ENCODE measurements around the gene SNCB.
"Not testable (repeated sequence)": the region's sequence is repeated elsewhere in the genome, so short reads cannot be mapped to it uniquely, and the experiment has no call there.

The SNCB gene

GRCh38 chr5:176620333-176620981, 9.9 kb downstream of the SNCB start:
- FAIRE-seq = no peak

GRCh38 chr5:176619569-176620332, 10.6 kb downstream of the SNCB start:
- FAIRE-seq = no peak

DNA sequence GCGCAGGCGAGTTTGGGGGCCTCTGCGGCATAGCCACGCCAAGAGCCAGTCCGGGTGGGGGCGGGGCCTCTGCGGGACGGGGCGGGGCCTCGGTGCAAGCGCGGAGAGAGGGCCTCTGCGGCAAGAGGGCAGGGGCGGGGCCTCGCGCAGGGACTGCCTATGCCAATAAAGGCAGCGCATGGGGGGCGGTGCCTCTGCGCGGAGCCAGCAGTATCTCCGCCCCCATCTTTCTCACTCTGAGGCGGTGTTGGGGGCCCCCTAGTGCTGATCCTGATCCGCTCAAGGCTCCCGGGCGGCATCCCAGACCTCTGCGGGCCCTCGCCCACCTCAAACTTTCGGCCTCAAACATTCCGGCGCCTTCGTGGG, 11.1 kb downstream of the SNCB start:
- FAIRE-seq = no peak

DNA sequence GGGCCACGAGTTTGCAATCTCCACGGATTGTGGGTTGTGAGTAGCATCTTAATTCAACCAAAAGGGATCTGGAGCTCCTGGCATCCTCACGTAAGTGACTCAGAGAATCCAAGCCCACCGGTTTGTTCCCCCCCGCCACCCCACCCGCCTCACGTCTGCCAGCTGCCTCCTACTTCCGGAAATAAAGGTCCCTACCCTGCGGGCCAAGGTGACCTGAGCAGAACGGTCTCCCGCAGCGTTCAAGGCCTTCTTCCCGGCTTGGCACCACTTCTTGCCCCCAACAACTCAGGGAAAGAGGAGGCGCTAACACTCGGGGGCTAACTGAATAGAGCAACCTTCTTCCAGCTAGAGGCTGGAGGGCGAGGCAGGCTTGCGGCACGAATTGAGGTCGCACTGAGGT, 11.6 kb downstream of the SNCB start:
- FAIRE-seq = no peak

- FAIRE-seq = no peak
Observed at GRCh38 chr5:176616511-176616910, 13.8 kb downstream of the SNCB start.

GRCh38 chr5:176614805-176615478, 15.4 kb downstream of the SNCB start:
- FAIRE-seq = no peak

GRCh38 chr5:176612855-176613254, 17.5 kb downstream of the SNCB start:
- no peak for FAIRE-seq

- FAIRE-seq = no peak
Observed at GRCh38 chr5:176612008-176612407, 18.3 kb downstream of the SNCB start.

DNA sequence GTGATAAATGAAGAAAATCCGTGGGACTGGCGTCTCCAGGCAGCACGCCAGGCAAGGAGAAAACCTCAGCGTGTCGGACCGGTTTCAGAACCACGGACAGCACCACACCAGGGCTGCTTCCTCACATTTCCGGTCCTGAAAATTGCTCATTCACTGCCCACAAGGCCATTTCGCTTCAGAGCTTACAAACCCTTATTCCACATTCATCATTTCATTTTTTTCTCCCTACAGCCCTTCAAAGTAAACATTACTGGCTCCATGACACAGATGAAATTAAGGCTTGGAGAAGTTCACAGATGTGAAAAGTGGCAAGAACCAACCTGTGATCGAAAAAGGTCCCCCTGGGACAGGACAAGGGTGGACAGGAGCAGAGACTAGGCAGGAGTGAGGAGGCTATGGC, 18.9 kb downstream of the SNCB start:
- FAIRE-seq = no peak

DNA sequence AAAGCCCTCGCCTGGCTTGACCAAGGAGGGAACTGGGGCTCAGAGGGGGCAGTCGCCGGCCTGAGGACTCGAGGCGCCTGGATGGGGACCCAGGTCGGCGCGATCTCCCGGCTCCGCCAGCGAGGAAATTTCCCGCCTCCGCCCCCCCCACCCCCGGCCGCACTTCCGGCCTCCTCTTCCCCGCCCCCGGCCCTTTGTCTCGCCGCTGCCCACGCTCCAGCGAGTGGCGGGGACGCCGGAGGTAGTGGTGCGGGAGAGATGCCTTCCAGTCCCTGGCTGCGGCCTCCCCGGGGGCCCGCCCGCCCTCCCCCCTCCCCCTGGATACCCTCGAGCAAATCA, 19.9 kb downstream of the SNCB start:
- no peak for FAIRE-seq

DNA sequence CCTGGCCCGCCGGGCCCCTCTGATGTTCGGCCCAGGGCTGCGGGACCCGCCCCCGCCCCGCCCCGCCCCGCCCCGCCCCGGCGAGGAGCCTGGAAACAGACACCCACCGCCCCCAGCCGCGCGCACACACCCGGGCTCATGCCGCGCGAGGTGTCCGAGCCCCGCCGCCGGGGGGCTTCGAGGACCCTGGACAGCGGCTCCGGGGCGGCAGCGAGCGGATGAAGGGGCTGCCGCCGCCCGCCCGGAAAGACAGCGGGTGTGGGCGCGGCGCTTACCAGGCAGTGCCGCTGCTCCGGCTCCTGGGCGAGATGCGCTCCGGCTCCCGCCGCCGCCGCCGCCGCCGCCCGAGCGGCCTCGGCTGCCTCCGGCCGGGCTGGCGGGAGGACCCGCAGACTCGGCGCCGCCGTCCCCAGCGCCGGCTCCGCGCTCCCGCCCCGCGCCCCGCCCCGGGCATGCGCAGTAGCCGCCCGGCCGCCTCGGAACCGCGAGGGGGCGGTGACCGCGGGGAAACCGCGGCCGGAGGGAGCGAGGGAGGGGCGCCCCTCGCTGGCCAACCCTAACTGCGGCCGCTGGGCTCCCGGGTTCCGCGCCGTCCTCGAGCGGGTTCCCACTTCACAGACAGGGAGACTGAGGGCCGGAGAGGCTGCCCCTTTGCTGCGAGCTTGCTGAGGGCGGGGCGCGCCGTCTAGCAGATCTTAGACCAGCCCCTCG, 20.5 kb downstream of the SNCB start, which contains the start of gene GPRIN1:
Gene GPRIN1 (minus strand): TSS at position 433 of the 711 bp plus-strand sequence. CDS start 10,322 bp downstream, outside the sequence.
- no peak for FAIRE-seq

- FAIRE-seq = no peak
Observed at GRCh38 chr5:176608937-176609723, 21.2 kb downstream of the SNCB start.

- no peak for FAIRE-seq
Observed at GRCh38 chr5:176608142-176608705, 22.1 kb downstream of the SNCB start.

GRCh38 chr5:176606875-176607274, 23.5 kb downstream of the SNCB start:
- no peak for FAIRE-seq

GRCh38 chr5:176606032-176606431, 24.3 kb downstream of the SNCB start:
- no peak for FAIRE-seq

DNA sequence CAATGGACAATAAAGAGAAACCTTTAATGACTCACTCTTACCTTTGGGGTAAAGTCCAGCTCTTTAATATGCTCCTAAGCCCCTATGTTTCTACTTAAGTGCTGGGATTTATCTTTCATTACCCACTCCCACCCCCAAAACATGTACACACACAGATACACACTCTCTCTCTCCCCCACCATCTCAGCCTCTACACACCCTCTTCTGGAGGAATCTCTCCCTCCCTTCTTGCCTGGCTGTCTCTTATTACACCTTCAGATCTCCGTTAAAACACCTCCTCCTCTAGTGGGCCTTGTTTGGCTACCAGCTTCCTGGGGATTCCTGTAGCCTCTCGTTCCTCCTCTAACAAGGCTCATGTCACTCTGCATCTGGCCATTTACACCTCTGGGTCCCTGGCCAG, 27.2 kb downstream of the SNCB start:
- no peak for FAIRE-seq

DNA sequence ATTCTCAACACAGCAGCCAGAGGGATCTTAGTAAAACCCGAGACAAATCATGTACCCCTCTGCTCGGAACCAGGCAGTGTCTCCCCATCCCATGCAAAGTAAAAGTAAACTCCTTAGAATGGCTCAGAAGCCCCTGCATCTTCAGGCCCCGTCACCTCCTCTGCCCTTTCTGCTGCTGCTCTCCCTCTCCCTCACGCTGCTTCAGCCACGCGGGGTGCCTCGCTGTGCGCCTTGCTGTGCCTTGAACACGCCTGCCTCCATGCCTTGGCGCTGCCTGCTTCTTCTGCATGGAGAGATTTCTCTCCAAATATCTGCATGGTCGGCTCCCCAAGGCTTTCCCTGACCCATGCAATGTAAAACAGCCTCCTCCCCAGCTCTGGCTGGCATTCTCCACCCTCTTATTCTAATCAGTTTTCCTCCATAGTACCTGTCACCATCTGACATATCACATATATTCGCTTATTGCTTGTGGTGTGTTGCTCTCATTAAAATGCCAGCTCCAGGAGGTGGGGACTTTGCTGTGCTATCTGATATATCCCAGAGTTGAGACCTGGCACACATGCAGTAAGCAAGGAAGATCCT, 28.3 kb downstream of the SNCB start:
- FAIRE-seq = no peak

GRCh38 chr5:176599749-176600430, 30.4 kb downstream of the SNCB start:
- not testable (repeated sequence) for FAIRE-seq

DNA sequence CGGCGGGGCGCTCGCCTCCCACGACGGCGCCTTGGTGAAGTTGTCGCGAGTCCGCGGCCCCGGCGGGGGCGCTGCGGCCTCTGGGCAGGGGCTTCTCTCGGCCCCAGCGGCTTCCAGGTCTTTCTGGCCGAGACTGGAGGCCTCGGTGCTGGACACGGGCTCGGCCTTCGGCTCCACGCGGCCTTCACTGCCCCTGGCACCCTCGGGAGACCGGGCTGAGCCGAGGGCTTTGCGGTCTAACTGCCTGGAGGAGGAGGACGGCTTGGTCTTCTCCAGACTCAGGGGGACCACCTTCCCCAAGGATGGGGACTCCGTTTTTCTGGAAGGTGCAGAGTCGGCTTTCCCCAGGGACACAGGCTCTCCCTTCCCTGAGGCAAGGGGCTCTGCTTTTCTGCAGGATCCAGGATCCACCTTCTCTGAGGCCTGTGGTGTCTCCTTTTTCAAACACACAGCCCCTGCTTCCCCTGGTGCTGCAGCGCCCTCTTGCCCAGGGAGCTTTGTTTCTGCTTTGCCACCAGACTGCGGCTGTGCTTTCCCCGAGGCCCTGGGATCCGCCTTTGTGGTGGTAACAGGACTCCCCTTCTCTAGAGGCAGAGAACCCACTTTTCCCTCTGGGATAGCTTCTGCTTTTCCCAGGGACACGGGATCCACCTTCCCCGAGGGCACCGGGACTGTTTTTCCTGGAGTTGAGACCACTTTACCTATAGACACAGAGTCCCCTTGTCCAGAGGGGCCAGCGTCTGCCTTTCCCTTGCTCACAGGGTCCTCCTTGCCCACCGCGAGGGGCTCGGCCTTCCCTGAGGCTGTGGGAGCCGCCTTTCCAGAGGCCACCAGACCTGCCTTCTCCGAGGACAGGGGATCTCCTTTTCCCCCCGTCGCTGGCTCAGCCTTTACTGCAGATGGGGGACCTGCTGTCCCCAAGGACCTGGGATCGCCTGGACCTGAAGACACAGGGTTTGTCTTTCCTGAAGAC, 32.6 kb downstream of the SNCB start:
- FAIRE-seq = no peak

All from endometrium (tissue), 2 donors.